ENCODE data around the gene CLDN4.

The CLDN4 gene

DNA sequence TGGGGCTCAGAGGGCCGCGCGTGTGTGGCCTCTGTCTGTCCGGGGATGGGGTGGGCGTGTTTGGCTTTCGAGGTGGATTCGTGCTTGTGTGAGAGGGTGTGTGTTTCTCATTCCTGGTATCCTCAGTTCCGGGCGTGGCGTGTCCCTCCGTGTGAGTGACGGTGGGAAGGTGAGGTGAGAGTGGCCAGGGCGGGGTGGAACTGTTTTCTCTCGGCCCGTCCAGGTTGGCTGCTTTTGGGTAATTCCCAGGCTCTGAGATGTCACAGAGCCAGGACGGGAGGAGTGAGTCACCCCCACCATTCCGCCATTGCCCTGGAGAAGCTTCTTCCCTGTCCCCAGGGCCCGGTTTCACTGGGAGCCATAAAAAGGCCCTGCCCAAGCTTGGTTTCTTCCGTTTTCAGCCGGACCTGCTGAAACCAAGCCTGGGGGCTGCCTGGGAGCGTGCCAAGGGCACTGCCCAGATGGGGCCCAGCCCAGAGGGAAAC lies 21.3 kb upstream of the CLDN4 start:
- no peak for DNase-seq (ENCODE audit: low read depth in 1 of 2, low spot score in 1 of 2)
- H3K27ac ChIP-seq (replicated peaks): no peak overlapping the region
- no peak for TF ChIP-seq SPI1 (IDR thresholded peaks at IDR 0.05; ENCODE audit: borderline replicate concordance, low read depth)
- no peak for TF ChIP-seq GABPA (IDR thresholded peaks at IDR 0.05; ENCODE audit: low read depth)
- TF ChIP-seq, protein P1, sequence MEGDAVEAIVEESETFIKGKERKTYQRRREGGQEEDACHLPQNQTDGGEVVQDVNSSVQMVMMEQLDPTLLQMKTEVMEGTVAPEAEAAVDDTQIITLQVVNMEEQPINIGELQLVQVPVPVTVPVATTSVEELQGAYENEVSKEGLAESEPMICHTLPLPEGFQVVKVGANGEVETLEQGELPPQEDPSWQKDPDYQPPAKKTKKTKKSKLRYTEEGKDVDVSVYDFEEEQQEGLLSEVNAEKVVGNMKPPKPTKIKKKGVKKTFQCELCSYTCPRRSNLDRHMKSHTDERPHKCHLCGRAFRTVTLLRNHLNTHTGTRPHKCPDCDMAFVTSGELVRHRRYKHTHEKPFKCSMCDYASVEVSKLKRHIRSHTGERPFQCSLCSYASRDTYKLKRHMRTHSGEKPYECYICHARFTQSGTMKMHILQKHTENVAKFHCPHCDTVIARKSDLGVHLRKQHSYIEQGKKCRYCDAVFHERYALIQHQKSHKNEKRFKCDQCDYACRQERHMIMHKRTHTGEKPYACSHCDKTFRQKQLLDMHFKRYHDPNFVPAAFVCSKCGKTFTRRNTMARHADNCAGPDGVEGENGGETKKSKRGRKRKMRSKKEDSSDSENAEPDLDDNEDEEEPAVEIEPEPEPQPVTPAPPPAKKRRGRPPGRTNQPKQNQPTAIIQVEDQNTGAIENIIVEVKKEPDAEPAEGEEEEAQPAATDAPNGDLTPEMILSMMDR (IDR thresholded peaks at IDR 0.05; ENCODE audit: insufficient read depth, low read length): no peak
- TF ChIP-seq POLR2AphosphoS5 (IDR thresholded peaks at IDR 0.05; ENCODE audit: low read depth): no peak
- TF ChIP-seq, protein P2, sequence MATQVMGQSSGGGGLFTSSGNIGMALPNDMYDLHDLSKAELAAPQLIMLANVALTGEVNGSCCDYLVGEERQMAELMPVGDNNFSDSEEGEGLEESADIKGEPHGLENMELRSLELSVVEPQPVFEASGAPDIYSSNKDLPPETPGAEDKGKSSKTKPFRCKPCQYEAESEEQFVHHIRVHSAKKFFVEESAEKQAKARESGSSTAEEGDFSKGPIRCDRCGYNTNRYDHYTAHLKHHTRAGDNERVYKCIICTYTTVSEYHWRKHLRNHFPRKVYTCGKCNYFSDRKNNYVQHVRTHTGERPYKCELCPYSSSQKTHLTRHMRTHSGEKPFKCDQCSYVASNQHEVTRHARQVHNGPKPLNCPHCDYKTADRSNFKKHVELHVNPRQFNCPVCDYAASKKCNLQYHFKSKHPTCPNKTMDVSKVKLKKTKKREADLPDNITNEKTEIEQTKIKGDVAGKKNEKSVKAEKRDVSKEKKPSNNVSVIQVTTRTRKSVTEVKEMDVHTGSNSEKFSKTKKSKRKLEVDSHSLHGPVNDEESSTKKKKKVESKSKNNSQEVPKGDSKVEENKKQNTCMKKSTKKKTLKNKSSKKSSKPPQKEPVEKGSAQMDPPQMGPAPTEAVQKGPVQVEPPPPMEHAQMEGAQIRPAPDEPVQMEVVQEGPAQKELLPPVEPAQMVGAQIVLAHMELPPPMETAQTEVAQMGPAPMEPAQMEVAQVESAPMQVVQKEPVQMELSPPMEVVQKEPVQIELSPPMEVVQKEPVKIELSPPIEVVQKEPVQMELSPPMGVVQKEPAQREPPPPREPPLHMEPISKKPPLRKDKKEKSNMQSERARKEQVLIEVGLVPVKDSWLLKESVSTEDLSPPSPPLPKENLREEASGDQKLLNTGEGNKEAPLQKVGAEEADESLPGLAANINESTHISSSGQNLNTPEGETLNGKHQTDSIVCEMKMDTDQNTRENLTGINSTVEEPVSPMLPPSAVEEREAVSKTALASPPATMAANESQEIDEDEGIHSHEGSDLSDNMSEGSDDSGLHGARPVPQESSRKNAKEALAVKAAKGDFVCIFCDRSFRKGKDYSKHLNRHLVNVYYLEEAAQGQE (IDR thresholded peaks at IDR 0.05; ENCODE audit: insufficient replicate concordance, low read depth): no peak

DNA sequence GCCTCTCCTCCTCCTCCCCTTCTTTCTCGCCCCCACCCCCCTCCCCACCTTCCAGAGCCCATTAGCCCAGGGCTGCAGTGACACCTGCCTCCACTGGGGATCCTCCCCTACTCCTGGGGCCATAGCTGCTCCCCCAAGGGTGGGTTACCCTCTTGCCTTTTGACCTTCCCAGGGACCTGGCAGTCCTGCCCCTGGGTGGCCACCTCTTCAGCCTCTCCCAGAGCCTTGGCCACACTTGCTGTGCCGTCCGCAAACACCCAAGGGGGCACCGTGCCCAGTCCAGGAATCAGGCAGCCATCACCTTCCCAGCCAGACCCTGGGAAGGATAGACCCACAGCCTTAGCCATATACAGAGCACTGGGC lies 19.8 kb upstream of the CLDN4 start:
- TF ChIP-seq, protein P1 (IDR thresholded peaks at IDR 0.05; ENCODE audit: insufficient read depth, low read length): no peak
- no peaks in the 10 kb centered on the region for H3K27me3 ChIP-seq (ENCODE audit: insufficient read depth, poor library complexity, severe bottlenecking)
- no peak overlapping the region for H3K4me3 ChIP-seq (replicated peaks; ENCODE audit: insufficient read depth, low read length)
- no peak for DNase-seq (ENCODE audit: low read depth in 1 of 2, low spot score in 1 of 2)
- no peak overlapping the region for H3K27ac ChIP-seq (replicated peaks)

More for the DNA sequence above, 21.3 kb upstream of the CLDN4 start:
- no peak overlapping the region for H3K4me3 ChIP-seq (replicated peaks; ENCODE audit: insufficient read depth, low read length)
- no peaks in the 10 kb centered on the region for H3K27me3 ChIP-seq (ENCODE audit: insufficient read depth, poor library complexity, severe bottlenecking)

DNA sequence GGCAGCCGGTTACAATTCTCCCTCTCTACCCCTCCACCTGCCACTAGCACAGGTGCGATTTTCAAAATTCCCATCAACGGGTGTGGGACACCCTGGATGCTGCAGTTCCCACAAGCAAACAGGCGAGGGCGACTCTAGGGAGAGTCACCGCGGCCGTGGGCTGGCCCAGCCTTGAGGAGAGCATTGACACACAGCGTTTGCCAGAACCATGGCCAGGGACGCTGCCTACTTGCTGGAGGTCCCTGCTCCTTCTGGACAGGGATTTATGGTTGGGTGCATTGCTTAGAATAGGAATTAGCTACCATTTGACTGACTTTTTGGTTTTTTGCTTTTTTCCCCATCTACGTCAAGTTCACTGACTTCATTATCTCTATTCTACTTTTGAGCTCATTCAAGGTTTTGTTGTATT lies 19.0 kb upstream of the CLDN4 start:
- no peak overlapping the region for H3K27ac ChIP-seq (replicated peaks)
- DNase-seq (ENCODE audit: low read depth in 1 of 2, low spot score in 1 of 2): peak; percentile 26 to 44
- H3K27me3 ChIP-seq (ENCODE audit: insufficient read depth, poor library complexity, severe bottlenecking): no peaks in the 10 kb centered on the region
- TF ChIP-seq, protein P1 (IDR thresholded peaks at IDR 0.05; ENCODE audit: insufficient read depth, low read length): peak; percentile 76
- TF ChIP-seq, protein P2 (IDR thresholded peaks at IDR 0.05; ENCODE audit: insufficient replicate concordance, low read depth): peak; percentile 77
- no peak for TF ChIP-seq SPI1 (IDR thresholded peaks at IDR 0.05; ENCODE audit: borderline replicate concordance, low read depth)
- no peak overlapping the region for H3K4me3 ChIP-seq (replicated peaks; ENCODE audit: insufficient read depth, low read length)

DNA sequence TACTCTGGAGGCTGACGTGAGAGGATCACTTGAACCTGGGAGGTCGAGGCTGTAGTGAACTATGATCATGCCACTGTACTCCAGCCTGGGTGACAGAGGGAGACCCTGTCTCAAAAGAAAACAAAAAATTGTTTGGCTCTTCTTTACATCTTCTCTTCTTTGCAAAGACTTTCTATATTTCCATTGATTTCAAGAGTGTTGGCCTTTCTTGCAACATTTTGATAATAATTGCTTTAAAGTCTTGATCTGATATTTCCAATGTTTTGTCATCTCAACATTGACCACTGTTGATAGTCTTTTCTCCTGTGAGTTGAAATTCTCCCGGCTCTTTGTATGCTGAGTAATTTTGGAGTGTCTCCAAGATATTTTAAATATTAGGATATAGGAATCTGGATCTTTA lies 17.8 kb upstream of the CLDN4 start:
- DNase-seq (ENCODE audit: low read depth in 1 of 2, low spot score in 1 of 2): no peak
- H3K4me3 ChIP-seq (replicated peaks; ENCODE audit: insufficient read depth, low read length): no peak overlapping the region
- no peaks in the 10 kb centered on the region for H3K27me3 ChIP-seq (ENCODE audit: insufficient read depth, poor library complexity, severe bottlenecking)
- TF ChIP-seq, protein P2 (IDR thresholded peaks at IDR 0.05; ENCODE audit: insufficient replicate concordance, low read depth): no peak
- TF ChIP-seq, protein P1 (IDR thresholded peaks at IDR 0.05; ENCODE audit: insufficient read depth, low read length): no peak
- TF ChIP-seq GABPA (IDR thresholded peaks at IDR 0.05; ENCODE audit: low read depth): no peak
- TF ChIP-seq POLR2AphosphoS5 (IDR thresholded peaks at IDR 0.05; ENCODE audit: low read depth): no peak
- TF ChIP-seq SPI1 (IDR thresholded peaks at IDR 0.05; ENCODE audit: borderline replicate concordance, low read depth): no peak
- no peak overlapping the region for H3K27ac ChIP-seq (replicated peaks)
